A204.1 (cell line): ENCODE data around the gene SERPINB5.
A peak's percentile ranks its signal among the peaks of the same experiment; 100 is the strongest.
"Not testable (repeated sequence)": the region's sequence is repeated elsewhere in the genome, so short reads cannot be mapped to it uniquely, and the experiment has no call there.

Experiments used
- FAIRE-seq: peaks from 2 replicates; lab custom pipeline; 2012; peaks lifted over from hg19 to GRCh38; lab: Jason Lieb, UNC

SERPINB5 gene

GRCh38 chr18:63476668-63477067 lies at the start of gene SERPINB5:
Gene SERPINB5, plus strand, starts transcription at chr18:63476958. Its CDS starts 7,471 bp downstream, at chr18:63484429.
- FAIRE-seq, result no peak

GRCh38 chr18:63427558-63427957 lies 49.2 kb upstream of the SERPINB5 start:
- FAIRE-seq, result no peak

GRCh38 chr18:63430526-63430925 lies 46.2 kb upstream of the SERPINB5 start:
- FAIRE-seq, result no peak

GRCh38 chr18:63431180-63431579 lies 45.6 kb upstream of the SERPINB5 start:
- no peak for FAIRE-seq

GRCh38 chr18:63433334-63433866 lies 43.4 kb upstream of the SERPINB5 start:
- FAIRE-seq, result no peak

- no peak for FAIRE-seq
Measured at GRCh38 chr18:63438181-63438580, 38.6 kb upstream of the SERPINB5 start.

- FAIRE-seq, result peak; percentile 96
Measured at GRCh38 chr18:63439334-63439733, 37.4 kb upstream of the SERPINB5 start.

GRCh38 chr18:63440219-63440618 lies 36.5 kb upstream of the SERPINB5 start:
- no peak for FAIRE-seq

- FAIRE-seq, result no peak
Measured at GRCh38 chr18:63440881-63441280, 35.9 kb upstream of the SERPINB5 start.

- no peak for FAIRE-seq
Measured at GRCh38 chr18:63443829-63444228, 32.9 kb upstream of the SERPINB5 start.

GRCh38 chr18:63444580-63444979 lies 32.2 kb upstream of the SERPINB5 start:
- no peak for FAIRE-seq

GRCh38 chr18:63445037-63445436 lies 31.7 kb upstream of the SERPINB5 start:
- FAIRE-seq, result no peak

GRCh38 chr18:63446266-63446665 lies 30.5 kb upstream of the SERPINB5 start:
- no peak for FAIRE-seq

- no peak for FAIRE-seq
Measured at GRCh38 chr18:63447066-63447465, 29.7 kb upstream of the SERPINB5 start.

- FAIRE-seq, result no peak
Measured at GRCh38 chr18:63449426-63449825, 27.3 kb upstream of the SERPINB5 start.

GRCh38 chr18:63451799-63452660 lies 24.7 kb upstream of the SERPINB5 start:
- no peak for FAIRE-seq

- not testable (repeated sequence) for FAIRE-seq
Measured at GRCh38 chr18:63452751-63453150, 24.0 kb upstream of the SERPINB5 start.

- FAIRE-seq, result no peak
Measured at GRCh38 chr18:63454497-63454896, 22.3 kb upstream of the SERPINB5 start.

GRCh38 chr18:63457977-63458376 lies 18.8 kb upstream of the SERPINB5 start:
- FAIRE-seq, result no peak

GRCh38 chr18:63460414-63460813 lies 16.3 kb upstream of the SERPINB5 start:
- no peak for FAIRE-seq

GRCh38 chr18:63464434-63464833 lies 12.3 kb upstream of the SERPINB5 start:
- no peak for FAIRE-seq

- FAIRE-seq, result no peak
Measured at GRCh38 chr18:63465059-63465458, 11.7 kb upstream of the SERPINB5 start.

GRCh38 chr18:63467699-63468098 lies 9.1 kb upstream of the SERPINB5 start:
- no peak for FAIRE-seq

GRCh38 chr18:63468575-63468974 lies 8.2 kb upstream of the SERPINB5 start:
- no peak for FAIRE-seq
